K562 (cell line): Measurements from ENCODE around the gene SORT1. TPM values are rescaled to one million over a fixed set of nuclear protein-coding genes. Genes with fewer than 3 reads are reported as not detected.

Source experiments
- BMI1 ChIP-seq: fragments of 150-350 bp; IDR thresholded peaks from 2 replicates; pipeline ENCODE4 v1.6.1; 2014; ENCODE audit warnings: low read length
- CREB3L1 ChIP-seq: fragments of 450-650 bp; IDR thresholded peaks from 2 replicates; pipeline ENCODE4 v1.6.1; 2014; ENCODE audit warnings: low read depth, mild to moderate bottlenecking, moderate library complexity, borderline replicate concordance
- GABPB1 ChIP-seq: sonication (generic); formaldehyde crosslinking; IDR thresholded peaks from 2 replicates; pipeline ENCODE4 v1.8.0; 2022; ENCODE audit warnings: mild to moderate bottlenecking, missing genetic modification reagents
- GATAD2A ChIP-seq: fragments of 450-650 bp; IDR thresholded peaks from 2 replicates; pipeline ENCODE4 v1.6.1; 2017
- NBN ChIP-seq: fragments of 450-650 bp; IDR thresholded peaks from 2 replicates; pipeline ENCODE4 v1.6.1; 2016; ENCODE audit warnings: low read depth, mild to moderate bottlenecking
- NR2C2 ChIP-seq, 2 experiments: fragments of 200-800 bp in 1 of 2; sonication (Bioruptor generic) in 1 of 2; sonication (generic) in 1 of 2; formaldehyde crosslinking in 1 of 2; IDR thresholded peaks; 2 replicates each; pipeline versions ENCODE4 v1.6.1 to v1.8.0; 2016 to 2022; ENCODE audit warnings: mild to moderate bottlenecking in 1 of 2, missing compliant biosample characterization in 1 of 2, missing genetic modification characterization in 1 of 2, missing genetic modification reagents in 1 of 2
- NR2F6 ChIP-seq: fragments of 450-650 bp; formaldehyde crosslinking; IDR thresholded peaks from 2 replicates; pipeline ENCODE4 v1.4.0; 2020; ENCODE audit warnings: mild to moderate bottlenecking
- POLR2G ChIP-seq: fragments of 200-400 bp; formaldehyde crosslinking; IDR thresholded peaks from 2 replicates; pipeline ENCODE4 v1.6.1; 2017; ENCODE audit warnings: low read depth, mild to moderate bottlenecking, antibody characterized with exemption, low read length, moderate library complexity
- POU5F1 ChIP-seq: fragments of 150-350 bp; IDR thresholded peaks from 2 replicates; pipeline ENCODE4 v1.6.1; 2014; ENCODE audit warnings: borderline replicate concordance, low read length, low read depth, mild to moderate bottlenecking; ENCODE audit not compliant: partially characterized antibody
- PREB ChIP-seq: sonication (generic); formaldehyde crosslinking; IDR thresholded peaks from 2 replicates; pipeline ENCODE4 v1.8.1; 2023; ENCODE audit warnings: mild to moderate bottlenecking, missing genetic modification reagents
- RBM22 ChIP-seq: fragments of 200-400 bp; formaldehyde crosslinking; IDR thresholded peaks from 2 replicates; pipeline ENCODE4 v1.6.1; 2018; ENCODE audit warnings: low read length, low read depth; ENCODE audit not compliant: poor library complexity, severe bottlenecking
- SAP30 ChIP-seq: fragments of 200-600 bp; sonication (generic); IDR thresholded peaks from 2 replicates; pipeline ENCODE4 v1.6.1; 2012; ENCODE audit warnings: borderline replicate concordance, low read depth, mild to moderate bottlenecking, moderate library complexity, low read length, control low read depth, inconsistent platforms; ENCODE audit not compliant: insufficient read depth, poor library complexity, severe bottlenecking
- ZC3H11A ChIP-seq: IDR thresholded peaks from 2 replicates; pipeline ENCODE4 v1.6.1; 2012; ENCODE audit warnings: low read depth, low read length, improper control_type of control experiment
- ZNF165 ChIP-seq: fragments of 250-450 bp; sonication (Bioruptor Pico); IDR thresholded peaks from 2 replicates; pipeline ENCODE4 v1.4.0; 2020; ENCODE audit warnings: borderline replicate concordance
- ZNF583 ChIP-seq: fragments of 250-450 bp; sonication (Bioruptor Pico); IDR thresholded peaks from 2 replicates; pipeline ENCODE4 v1.4.0; 2020
- ZNF699 ChIP-seq: fragments of 250-450 bp; sonication (Bioruptor Pico); IDR thresholded peaks from 2 replicates; pipeline ENCODE4 v1.8.0; 2021; ENCODE audit warnings: mild to moderate bottlenecking, moderate library complexity; ENCODE audit not compliant: insufficient replicate concordance
- polyA plus RNA-seq, 8 experiments: library from polyadenylated mRNA; depleted of rRNA in 4 of 8; stranded (reverse) in 5 of 8; unstranded in 3 of 8; fragments of >200 nt; fragmentation: Nextera tagmentation in 2 of 8; fragmentation: Illumina TruSeq in 1 of 8; extraction: Ambion mirVana in 2 of 8; extraction: Trizol in 1 of 8; gene quantifications; 2 replicates each; pipeline versions ENCODE4 v1.2.1 to v1.2.3, GENCODE V29; 2011 to 2014; ENCODE audit warnings: inconsistent platforms in 1 of 8, missing spikeins in 1 of 8
- total RNA-seq, 7 experiments: library from RNA; depleted of rRNA in 6 of 7; stranded (reverse); fragments of >200 nt in 6 of 7; fragmentation: Illumina TruSeq in 2 of 7; extraction: Trizol in 2 of 7; gene quantifications; 2 replicates each; pipeline versions ENCODE4 v1.2.1 to v1.2.3, GENCODE V29; 2011 to 2021; ENCODE audit warnings: low replicate concordance in 1 of 7
- TF ChIP-seq, protein P1 (sequence below): fragments of 250-450 bp; sonication (Bioruptor Pico); IDR thresholded peaks from 2 replicates; pipeline ENCODE4 v1.5.0; 2021
- TF ChIP-seq, protein P2 (sequence below): fragments of 450-650 bp; formaldehyde crosslinking; IDR thresholded peaks from 2 replicates; pipeline ENCODE4 v1.4.0; 2020; ENCODE audit warnings: mild to moderate bottlenecking, moderate library complexity
- TF ChIP-seq, protein P3 (sequence below): fragments of 250-450 bp; sonication (Bioruptor Pico); IDR thresholded peaks from 2 replicates; pipeline ENCODE4 v1.4.0; 2020; ENCODE audit warnings: borderline replicate concordance

The SORT1 gene
- total and polyA plus RNA-seq, 9 of the 15 experiments (the other 6 are each of a cell fraction or from before 2014, with no cell fraction given): 27.4 to 112 (median 65.0) TPM

- peak; percentile 97 for TF ChIP-seq POLR2G
- TF ChIP-seq CREB3L1: peak; percentile 66; the same call in 1 of the 2 replicates
- TF ChIP-seq GABPB1 (CRISPR knock-in tag): peak; percentile 96
- no peak for TF ChIP-seq POU5F1
- peak; percentile 85 for TF ChIP-seq SAP30
- peak; percentile 29; the same call in 1 of the 2 replicates for TF ChIP-seq GATAD2A
- TF ChIP-seq RBM22: no peak
- 0 out of 2 replicates have a peak, but pooled peaks have one; percentile 52 for TF ChIP-seq ZC3H11A
- TF ChIP-seq NR2C2 (CRISPR knock-in tag; IDR thresholded peaks at IDR 0.05): no peak
- peak; percentile 76 for TF ChIP-seq NR2C2 (tag; IDR thresholded peaks at IDR 0.05)
- TF ChIP-seq, protein P1, sequence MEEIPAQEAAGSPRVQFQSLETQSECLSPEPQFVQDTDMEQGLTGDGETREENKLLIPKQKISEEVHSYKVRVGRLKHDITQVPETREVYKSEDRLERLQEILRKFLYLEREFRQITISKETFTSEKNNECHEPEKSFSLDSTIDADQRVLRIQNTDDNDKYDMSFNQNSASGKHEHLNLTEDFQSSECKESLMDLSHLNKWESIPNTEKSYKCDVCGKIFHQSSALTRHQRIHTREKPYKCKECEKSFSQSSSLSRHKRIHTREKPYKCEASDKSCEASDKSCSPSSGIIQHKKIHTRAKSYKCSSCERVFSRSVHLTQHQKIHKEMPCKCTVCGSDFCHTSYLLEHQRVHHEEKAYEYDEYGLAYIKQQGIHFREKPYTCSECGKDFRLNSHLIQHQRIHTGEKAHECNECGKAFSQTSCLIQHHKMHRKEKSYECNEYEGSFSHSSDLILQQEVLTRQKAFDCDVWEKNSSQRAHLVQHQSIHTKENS (CRISPR knock-in tag): no peak
- TF ChIP-seq BMI1: no peak
- no peak for TF ChIP-seq NR2F6 (CRISPR knock-in tag)
- TF ChIP-seq NBN: peak; percentile 32; the same call in 1 of the 2 replicates
- TF ChIP-seq ZNF699 (CRISPR knock-in tag): no peak
- TF ChIP-seq PREB (CRISPR knock-in tag): no peak
- peak; percentile 13; the same call in 1 of the 2 replicates for TF ChIP-seq ZNF583 (CRISPR knock-in tag)
- no peak; the same call in 1 of the 2 replicates for TF ChIP-seq ZNF165 (CRISPR knock-in tag)
- TF ChIP-seq, protein P2, sequence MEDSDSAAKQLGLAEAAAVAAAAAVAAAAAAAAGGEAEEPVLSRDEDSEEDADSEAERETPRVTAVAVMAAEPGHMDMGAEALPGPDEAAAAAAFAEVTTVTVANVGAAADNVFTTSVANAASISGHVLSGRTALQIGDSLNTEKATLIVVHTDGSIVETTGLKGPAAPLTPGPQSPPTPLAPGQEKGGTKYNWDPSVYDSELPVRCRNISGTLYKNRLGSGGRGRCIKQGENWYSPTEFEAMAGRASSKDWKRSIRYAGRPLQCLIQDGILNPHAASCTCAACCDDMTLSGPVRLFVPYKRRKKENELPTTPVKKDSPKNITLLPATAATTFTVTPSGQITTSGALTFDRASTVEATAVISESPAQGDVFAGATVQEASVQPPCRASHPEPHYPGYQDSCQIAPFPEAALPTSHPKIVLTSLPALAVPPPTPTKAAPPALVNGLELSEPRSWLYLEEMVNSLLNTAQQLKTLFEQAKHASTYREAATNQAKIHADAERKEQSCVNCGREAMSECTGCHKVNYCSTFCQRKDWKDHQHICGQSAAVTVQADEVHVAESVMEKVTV (CRISPR knock-in tag): peak; percentile 52
- TF ChIP-seq, protein P3, sequence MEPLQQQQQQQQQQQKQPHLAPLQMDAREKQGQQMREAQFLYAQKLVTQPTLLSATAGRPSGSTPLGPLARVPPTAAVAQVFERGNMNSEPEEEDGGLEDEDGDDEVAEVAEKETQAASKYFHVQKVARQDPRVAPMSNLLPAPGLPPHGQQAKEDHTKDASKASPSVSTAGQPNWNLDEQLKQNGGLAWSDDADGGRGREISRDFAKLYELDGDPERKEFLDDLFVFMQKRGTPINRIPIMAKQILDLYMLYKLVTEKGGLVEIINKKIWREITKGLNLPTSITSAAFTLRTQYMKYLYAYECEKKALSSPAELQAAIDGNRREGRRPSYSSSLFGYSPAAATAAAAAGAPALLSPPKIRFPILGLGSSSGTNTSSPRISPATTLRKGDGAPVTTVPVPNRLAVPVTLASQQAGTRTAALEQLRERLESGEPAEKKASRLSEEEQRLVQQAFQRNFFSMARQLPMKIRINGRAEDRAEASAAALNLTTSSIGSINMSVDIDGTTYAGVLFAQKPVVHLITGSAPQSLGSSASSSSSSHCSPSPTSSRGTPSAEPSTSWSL (CRISPR knock-in tag): no peak
These were observed 114.6 kb downstream of the SORT1 start, which contains the start of gene PSRC1 (continued) for GRCh38 chr1:109282952-109283747.
